MM.1S (cell line): ENCODE data around the gene PSMC3.

Experiments used
- DNase-seq: peaks from one replicate; pipeline ENCODE4 v3.0.0-alpha.2; 2015
- H2AFZ ChIP-seq: fragments of 300-600 bp; sonication (generic); 2 replicates; pipeline ENCODE4 v1.6.0; 2016; ENCODE audit warnings: antibody characterized with exemption, low read length
- H3F3A ChIP-seq: fragments of 300-600 bp; sonication (generic); 2 replicates; pipeline ENCODE4 v1.6.1; 2016; ENCODE audit warnings: mild to moderate bottlenecking, antibody characterized with exemption, low read length, moderate library complexity, mixed read lengths; ENCODE audit not compliant: insufficient read depth
- H3K27ac ChIP-seq: fragments of 300-600 bp; sonication (generic); 2 replicates; pipeline ENCODE4 v1.5.1; 2016; ENCODE audit warnings: mild to moderate bottlenecking, low read length
- H3K27me3 ChIP-seq: fragments of 300-600 bp; sonication (generic); replicated peaks from 2 replicates; pipeline ENCODE4 v1.6.0; 2016; ENCODE audit warnings: low read length; ENCODE audit not compliant: insufficient read depth
- H3K36me3 ChIP-seq: fragments of 300-600 bp; sonication (generic); replicated peaks from 2 replicates; pipeline ENCODE4 v1.6.1; 2016; ENCODE audit warnings: mild to moderate bottlenecking, low read length, mixed read lengths; ENCODE audit not compliant: insufficient read depth
- H3K4me1 ChIP-seq: fragments of 300-600 bp; sonication (generic); 2 replicates; pipeline ENCODE4 v1.6.1; 2016; ENCODE audit warnings: low read length, mixed read lengths
- H3K4me2 ChIP-seq: fragments of 300-600 bp; sonication (generic); 2 replicates; pipeline ENCODE4 v1.6.0; 2016; ENCODE audit warnings: low read depth, low read length
- H3K4me3 ChIP-seq: fragments of 300-600 bp; sonication (generic); 2 replicates; pipeline ENCODE4 v1.5.1; 2016; ENCODE audit warnings: low read length, mixed read lengths
- H3K79me2 ChIP-seq: fragments of 300-600 bp; sonication (generic); 2 replicates; pipeline ENCODE4 v1.6.1; 2016; ENCODE audit warnings: mixed run types, low read length, mixed read lengths
- H3K9ac ChIP-seq: fragments of 300-600 bp; sonication (generic); 2 replicates; pipeline ENCODE4 v1.6.1; 2016; ENCODE audit warnings: low read length, mixed read lengths
- H3K9me2 ChIP-seq: fragments of 300-600 bp; sonication (generic); replicated peaks from 2 replicates; pipeline ENCODE4 v1.6.1; 2016; ENCODE audit warnings: mild to moderate bottlenecking, low read length, mixed read lengths; ENCODE audit not compliant: insufficient read depth
- H3K9me3 ChIP-seq: fragments of 300-600 bp; sonication (generic); replicated peaks from 2 replicates; pipeline ENCODE4 v1.6.1; 2016; ENCODE audit warnings: mild to moderate bottlenecking, low read length, mixed read lengths; ENCODE audit not compliant: insufficient read depth
- H4K20me1 ChIP-seq: fragments of 300-600 bp; sonication (generic); 2 replicates; pipeline ENCODE4 v1.6.1; 2016; ENCODE audit warnings: mild to moderate bottlenecking, low read length, moderate library complexity, mixed read lengths; ENCODE audit not compliant: insufficient read depth
- EZH2 ChIP-seq: fragments of 300-600 bp; sonication (generic); optimal IDR thresholded peaks from 2 replicates; pipeline ENCODE3; 2017; ENCODE audit warnings: low read depth, mild to moderate bottlenecking, antibody characterized with exemption, low read length, mixed read lengths
- EZH2phosphoT487 ChIP-seq: fragments of 300-600 bp; sonication (generic); IDR thresholded peaks from 2 replicates; pipeline ENCODE4 v1.6.1; 2018; ENCODE audit warnings: antibody characterized with exemption, low read length
- TF ChIP-seq, protein P1 (sequence below): fragments of 300-600 bp; sonication (generic); IDR thresholded peaks from 2 replicates; pipeline ENCODE4 v1.5.1; 2016; ENCODE audit warnings: antibody characterized with exemption, low read length, mixed read lengths

Gene PSMC3

GRCh38 chr11:47436726-47437125 lies 10.5 kb upstream of the PSMC3 start:
- Histone ChIP-seq H3K27ac (no peak overlapping the region), H3K36me3 (no peaks in the 10 kb centered on the region), H3K4me1 (no peaks in the 10 kb centered on the region), H3K9me3 (no peaks in the 10 kb centered on the region), H3K79me2 (no peaks in the 10 kb centered on the region), H4K20me1 (no peaks in the 10 kb centered on the region), H3K9ac (no peak overlapping the region), H3K9me2 (no peaks in the 10 kb centered on the region), H3F3A (no peaks in the 10 kb centered on the region), H3K4me3 (no peak overlapping the region), H3K27me3 (no peaks in the 10 kb centered on the region), H2AFZ (no peak overlapping the region), H3K4me2 (no peak overlapping the region)
- TF ChIP-seq, protein P1, sequence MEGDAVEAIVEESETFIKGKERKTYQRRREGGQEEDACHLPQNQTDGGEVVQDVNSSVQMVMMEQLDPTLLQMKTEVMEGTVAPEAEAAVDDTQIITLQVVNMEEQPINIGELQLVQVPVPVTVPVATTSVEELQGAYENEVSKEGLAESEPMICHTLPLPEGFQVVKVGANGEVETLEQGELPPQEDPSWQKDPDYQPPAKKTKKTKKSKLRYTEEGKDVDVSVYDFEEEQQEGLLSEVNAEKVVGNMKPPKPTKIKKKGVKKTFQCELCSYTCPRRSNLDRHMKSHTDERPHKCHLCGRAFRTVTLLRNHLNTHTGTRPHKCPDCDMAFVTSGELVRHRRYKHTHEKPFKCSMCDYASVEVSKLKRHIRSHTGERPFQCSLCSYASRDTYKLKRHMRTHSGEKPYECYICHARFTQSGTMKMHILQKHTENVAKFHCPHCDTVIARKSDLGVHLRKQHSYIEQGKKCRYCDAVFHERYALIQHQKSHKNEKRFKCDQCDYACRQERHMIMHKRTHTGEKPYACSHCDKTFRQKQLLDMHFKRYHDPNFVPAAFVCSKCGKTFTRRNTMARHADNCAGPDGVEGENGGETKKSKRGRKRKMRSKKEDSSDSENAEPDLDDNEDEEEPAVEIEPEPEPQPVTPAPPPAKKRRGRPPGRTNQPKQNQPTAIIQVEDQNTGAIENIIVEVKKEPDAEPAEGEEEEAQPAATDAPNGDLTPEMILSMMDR, result no peak
- no peak for TF ChIP-seq EZH2
- TF ChIP-seq EZH2phosphoT487, result no peak
- no peak for DNase-seq

DNA sequence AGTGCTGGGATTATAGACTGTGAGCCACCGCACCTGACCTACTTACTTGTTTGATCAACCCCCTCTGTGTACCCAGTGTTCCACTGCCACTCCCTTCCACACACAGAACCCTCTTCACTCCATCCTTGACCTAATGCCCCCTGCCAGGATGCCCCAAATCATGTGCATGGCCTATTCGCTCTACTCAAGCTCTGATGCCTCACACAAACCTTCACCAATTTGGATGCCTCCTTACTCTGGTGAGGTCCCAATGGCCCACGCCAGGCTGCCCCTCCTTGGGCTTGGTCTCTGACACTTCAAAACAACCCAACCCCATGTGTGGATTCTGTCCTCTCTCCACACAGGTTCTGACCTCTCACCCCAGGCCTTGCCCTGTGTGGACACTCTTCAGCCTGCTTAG lies 9.4 kb upstream of the PSMC3 start:
- H3K4me2 ChIP-seq, result no peak overlapping the region
- no peaks in the 10 kb centered on the region for H3K79me2 ChIP-seq

DNA sequence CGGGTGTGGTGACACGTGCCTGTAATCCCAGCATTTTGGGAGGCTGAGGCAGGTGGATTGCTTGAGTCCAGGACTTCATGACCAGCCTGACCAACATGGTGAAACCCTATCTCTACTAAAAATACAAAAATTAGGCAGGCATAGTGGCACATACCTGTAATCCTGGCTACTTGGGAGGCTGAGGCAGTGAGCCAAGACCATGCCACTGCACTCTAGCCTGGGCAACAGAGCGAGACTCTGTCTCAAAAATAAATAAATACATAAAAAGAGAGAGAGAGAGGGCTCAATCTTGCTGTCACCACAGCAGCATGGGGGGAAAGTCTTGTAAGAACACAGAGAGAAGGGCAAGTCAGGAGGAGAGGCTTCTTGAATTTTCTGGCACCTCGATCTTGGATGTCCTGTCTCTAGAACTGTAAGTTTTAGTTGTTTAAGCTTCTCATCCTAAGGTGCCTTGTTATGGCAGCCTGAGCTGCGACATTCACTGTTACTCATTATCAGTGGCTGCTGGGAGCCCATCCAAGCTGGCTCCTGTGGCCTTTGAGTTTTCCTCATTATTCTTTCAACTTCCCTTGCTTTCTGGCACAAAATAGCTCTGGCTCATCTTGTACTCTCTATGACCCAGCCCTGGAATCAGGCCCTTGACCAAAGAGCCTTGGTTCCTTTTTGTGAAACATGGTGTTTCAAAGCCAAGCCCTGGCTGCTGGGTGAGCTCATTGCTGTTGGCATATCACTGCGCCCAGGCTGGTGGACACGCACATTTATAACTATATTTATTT lies 8.0 kb upstream of the PSMC3 start:
- Histone ChIP-seq H3K4me2 (no peak overlapping the region), H3K4me3 (no peak overlapping the region), H3K4me1 (no peaks in the 10 kb centered on the region), H3K36me3 (no peaks in the 10 kb centered on the region), H3K79me2 (no peaks in the 10 kb centered on the region), H3F3A (no peaks in the 10 kb centered on the region), H3K27ac (no peak overlapping the region), H3K9me3 (no peaks in the 10 kb centered on the region), H2AFZ (no peak overlapping the region), H3K9me2 (no peaks in the 10 kb centered on the region), H4K20me1 (no peaks in the 10 kb centered on the region), H3K27me3 (no peaks in the 10 kb centered on the region), H3K9ac (no peak overlapping the region)
- no peak for DNase-seq
- TF ChIP-seq EZH2 (no peak), EZH2phosphoT487 (no peak)
- TF ChIP-seq, protein P1, result no peak

More for the DNA sequence above, 9.4 kb upstream of the PSMC3 start:
- no peaks in the 10 kb centered on the region for H4K20me1 ChIP-seq
- H3K4me1 ChIP-seq, result no peaks in the 10 kb centered on the region
- H3K4me3 ChIP-seq, result no peak overlapping the region
- no peak overlapping the region for H3K9ac ChIP-seq
- H3K27ac ChIP-seq, result no peak overlapping the region
- H3K36me3 ChIP-seq, result no peaks in the 10 kb centered on the region
- H2AFZ ChIP-seq, result no peak overlapping the region
- no peak for DNase-seq
- no peaks in the 10 kb centered on the region for H3K9me3 ChIP-seq
- TF ChIP-seq EZH2, result no peak
- TF ChIP-seq, protein P1, result no peak
- TF ChIP-seq EZH2phosphoT487, result no peak
- no peaks in the 10 kb centered on the region for H3K9me2 ChIP-seq
- H3F3A ChIP-seq, result no peaks in the 10 kb centered on the region
- H3K27me3 ChIP-seq, result no peaks in the 10 kb centered on the region
